Measurements from ENCODE around the gene LAMB2.

The LAMB2 gene

DNA sequence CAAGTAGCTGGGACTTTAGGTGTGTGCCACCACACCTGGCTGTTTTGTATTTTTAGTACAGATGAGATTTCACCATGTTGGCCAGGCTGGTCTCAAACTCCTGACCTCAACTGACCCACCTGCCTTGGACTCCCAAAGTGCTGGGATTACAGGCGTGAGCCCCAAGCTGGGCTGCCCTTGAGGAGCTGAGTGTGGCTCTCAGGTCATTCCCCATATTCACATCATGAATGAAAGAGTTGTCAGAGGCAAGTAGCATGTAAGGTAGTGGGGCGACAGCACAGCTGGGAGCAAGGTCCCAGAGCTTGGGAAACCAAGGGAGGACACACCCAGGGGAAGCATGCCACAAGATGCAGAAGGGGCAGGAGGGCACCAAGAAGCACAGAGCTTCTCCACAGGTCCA is 28.3 kb upstream of the LAMB2 start:
- DNase-seq: no peak

DNA sequence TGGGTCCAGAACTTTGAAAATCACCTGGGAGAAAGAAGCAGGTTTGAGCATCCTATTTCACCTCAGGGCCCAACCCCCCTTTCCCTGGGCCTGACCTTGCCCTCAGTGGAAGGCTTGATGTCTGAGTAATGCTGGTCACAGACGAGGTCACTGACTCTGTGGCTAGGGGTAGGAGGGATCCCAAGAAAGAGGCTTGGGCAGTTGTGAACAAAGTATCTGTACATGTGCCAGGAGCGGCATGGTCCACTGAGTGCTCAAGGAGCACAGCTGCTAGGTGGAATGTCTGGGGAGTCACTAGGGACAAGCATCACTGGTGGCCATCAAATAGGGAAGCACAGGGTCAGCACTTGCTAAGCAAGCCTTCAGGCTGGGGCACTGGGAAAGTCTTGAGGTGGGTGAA is 25.9 kb upstream of the LAMB2 start:
- no peak for DNase-seq

- peak; percentile 50 to 64 for DNase-seq
These were observed 25.4 kb upstream of the LAMB2 start for GRCh38 chr3:49158103-49158709.

DNA sequence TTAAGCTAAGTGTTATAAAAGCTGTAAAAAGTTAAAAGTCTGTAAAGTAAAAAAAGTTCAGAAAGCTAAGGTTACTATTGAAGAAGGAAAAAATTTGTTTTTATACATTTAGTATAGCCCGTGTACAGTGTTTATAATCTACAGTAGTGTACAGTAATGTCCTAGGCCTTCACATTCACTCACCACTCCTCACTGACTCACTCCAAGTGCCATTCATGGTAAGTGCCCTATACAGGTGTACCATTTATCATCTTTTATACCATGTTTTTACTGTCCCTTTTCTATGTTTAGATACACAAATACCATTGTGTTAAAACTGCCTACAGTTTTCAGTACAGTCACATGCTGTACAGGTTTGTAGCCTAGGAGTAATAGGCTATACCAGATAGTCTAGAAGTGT is 24.4 kb upstream of the LAMB2 start:
- DNase-seq: no peak

DNA sequence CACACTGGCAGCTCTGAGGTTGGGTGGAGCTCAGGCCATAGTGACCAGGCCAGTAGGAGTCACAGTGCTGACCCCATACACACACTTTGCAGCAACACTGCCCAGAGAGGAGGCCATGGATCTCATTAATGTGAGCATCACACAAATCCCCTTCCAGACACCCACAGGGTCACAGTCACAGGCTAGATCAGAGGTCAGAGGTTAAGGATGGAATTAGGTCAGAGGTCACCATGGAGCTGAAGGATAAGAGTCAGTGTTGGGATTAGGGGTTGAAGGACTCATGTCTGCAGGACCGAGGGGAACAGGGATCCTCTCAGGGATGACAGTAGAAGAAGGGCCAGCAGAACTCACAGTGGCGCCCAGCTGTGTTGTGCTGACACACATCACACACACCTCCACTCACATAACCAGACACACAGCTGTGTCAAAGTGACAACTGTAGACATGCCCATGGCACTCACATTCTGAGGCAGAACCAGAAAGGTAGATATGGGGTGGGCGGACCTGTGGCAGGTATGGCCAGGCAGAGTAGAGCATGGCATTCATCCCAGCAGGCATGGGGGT is 20.6 kb upstream of the LAMB2 start:
- no peak for DNase-seq

- no peak for DNase-seq
These were observed 18.8 kb upstream of the LAMB2 start for GRCh38 chr3:49151610-49152009.

- DNase-seq: no peak
These were observed 15.3 kb upstream of the LAMB2 start for GRCh38 chr3:49148159-49148558.

DNA sequence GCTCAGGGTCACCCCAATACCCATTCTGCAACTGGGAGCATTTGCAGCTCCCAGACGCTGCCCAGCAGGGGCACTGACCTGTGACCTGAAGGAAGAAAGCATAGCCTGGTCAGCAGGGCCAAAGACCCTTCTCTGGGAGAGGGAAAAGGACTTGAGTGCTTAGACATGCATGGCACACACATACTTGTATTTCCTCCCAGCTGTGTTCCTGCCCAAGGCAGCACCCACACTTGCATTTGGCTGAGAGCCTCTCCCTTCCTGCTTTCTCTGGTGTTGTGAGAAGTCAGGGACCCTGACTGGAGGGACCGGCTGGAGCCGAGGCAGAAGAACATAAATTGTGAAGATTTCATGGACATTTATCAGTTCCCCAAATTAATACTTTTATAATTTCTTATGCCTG is 7.2 kb upstream of the LAMB2 start:
- DNase-seq: no peak

GRCh38 chr3:49135499-49135898 is 2.6 kb upstream of the LAMB2 start:
- DNase-seq: no peak

GRCh38 chr3:49134471-49135265 is 1.8 kb upstream of the LAMB2 start:
- no peak for DNase-seq

GRCh38 chr3:49133226-49133951 is 539 bp upstream of the LAMB2 start:
- DNase-seq: no peak

- no peak for DNase-seq
These were observed 795 bp downstream of the LAMB2 start for GRCh38 chr3:49132073-49132436.

DNA sequence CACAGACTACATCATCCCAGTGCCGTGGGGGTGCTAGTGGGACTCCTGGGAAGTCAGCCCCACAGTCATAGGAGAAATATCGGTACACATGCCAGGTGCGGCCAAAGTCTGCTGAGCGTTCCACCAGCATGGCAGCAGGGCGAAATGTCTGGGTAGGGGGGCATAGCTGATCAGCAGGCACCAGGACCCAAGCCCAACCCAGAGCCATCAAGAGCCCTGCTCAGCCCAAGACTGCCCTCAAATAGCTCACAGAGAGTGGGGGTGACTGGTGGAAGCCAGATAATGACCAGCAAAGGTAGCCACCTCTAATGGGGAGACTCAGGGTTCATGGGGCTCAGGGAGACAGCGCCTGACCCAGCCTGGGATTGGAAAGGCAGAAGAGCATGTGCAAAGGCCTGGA is 1.3 kb downstream of the LAMB2 start:
- DNase-seq: no peak

DNA sequence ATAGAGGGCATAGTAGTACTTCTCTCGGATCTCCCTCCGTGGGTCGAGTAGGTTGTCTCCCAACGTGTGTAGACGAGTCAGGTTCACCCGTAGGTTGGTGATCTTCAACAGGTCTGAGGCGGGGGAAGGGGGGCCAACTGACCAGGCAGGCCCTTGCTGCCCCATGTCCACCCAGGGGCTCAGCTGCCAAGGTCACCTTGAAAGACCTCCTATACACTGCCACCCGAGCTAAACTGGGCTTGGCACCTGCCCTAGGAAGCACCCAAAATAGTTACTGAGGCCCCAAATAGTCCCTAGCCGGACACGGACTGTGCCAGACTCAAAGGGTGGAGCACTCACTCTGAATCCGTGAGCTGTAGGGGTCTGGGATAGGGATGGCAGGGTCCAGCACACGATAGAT is 1.8 kb downstream of the LAMB2 start:
- DNase-seq: no peak

DNA sequence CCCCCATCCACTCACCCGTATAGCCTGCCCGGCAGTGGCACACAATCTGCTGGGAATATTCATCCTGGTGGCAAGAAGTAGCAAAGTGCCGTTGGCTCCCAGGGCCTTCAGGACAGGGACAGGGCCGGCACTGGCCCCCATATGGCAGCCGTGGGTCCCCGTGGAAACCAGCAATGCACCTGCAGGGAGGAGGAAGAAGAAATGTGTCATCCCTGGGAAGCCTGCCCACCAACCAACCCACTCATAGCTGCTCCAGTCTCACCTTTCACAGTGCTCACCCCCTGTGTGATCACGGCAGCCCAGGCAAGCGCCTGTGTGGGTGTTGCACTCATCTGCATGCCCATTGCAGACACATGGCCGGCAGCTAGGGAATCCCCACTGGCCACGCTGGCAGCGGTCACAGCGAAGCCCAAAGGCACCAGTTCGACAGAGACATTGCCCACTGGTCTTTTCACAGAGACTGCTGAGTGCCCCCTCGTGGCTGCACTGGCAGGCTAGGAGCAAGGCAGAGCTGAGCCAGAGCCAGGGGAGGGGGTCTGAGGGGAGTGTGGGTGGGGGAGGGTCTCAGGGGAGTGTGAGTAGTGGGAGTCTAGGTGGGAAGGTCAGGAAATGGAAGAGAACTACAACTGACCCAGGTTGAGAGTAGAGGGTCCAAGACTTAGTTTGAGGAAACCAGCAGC is 7.7 kb downstream of the LAMB2 start:
- no peak for DNase-seq

GRCh38 chr3:49124203-49124602 is 8.6 kb downstream of the LAMB2 start:
- no peak for DNase-seq

DNA sequence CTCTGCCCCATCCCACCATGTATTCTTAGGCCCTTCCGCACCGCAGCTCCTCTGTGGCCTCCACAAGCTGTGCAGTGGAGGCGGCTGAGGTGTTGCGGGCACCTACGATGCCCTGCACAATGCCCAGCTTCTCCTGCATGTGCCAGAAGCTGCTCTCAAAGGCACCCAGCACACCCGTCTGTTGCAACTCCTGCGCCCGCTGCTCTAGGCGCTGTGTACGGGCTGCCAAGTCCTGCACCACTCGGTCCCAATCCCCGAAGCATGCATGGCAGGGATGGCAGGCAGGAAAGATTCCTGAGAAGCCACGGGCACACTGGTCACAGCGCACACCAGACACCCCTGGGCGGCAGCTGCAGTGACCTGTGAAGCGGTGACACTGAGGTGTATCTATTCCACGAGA is 9.2 kb downstream of the LAMB2 start:
- DNase-seq: no peak

GRCh38 chr3:49122886-49123545 is 9.8 kb downstream of the LAMB2 start:
- DNase-seq: no peak

GRCh38 chr3:49122451-49122850 is 10.4 kb downstream of the LAMB2 start:
- DNase-seq: no peak

GRCh38 chr3:49122022-49122421 is 10.8 kb downstream of the LAMB2 start:
- no peak for DNase-seq

DNA sequence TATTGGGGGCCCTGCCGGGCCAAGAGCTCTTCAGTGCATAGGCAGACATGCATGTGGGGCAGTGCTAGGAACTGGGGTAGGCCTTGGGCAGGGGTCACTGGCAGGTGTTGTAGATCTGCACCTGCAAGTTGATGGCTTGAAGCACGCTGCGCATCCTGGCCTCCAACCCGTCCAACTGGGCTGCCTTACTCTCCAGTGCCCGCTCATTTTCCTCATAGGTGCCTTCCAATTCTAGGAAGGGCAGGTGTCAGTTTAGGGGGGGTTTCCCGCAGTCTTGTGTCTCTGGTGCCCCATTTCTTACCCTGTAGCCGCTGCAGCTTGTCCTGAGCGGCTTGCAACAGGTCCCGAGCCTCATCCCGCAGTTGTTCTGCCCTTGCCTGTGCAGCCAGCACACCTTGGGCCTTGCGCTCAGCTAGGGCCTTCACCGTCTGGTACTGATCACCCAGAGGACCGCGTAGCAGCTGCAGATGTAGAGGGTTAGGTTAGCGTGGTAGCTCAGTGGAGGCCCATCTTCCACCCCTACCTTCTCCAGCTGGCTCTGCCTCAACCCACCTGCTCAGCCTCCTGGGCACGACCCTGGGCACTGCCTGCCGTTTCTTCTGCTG is 11.6 kb downstream of the LAMB2 start:
- DNase-seq: no peak

DNA sequence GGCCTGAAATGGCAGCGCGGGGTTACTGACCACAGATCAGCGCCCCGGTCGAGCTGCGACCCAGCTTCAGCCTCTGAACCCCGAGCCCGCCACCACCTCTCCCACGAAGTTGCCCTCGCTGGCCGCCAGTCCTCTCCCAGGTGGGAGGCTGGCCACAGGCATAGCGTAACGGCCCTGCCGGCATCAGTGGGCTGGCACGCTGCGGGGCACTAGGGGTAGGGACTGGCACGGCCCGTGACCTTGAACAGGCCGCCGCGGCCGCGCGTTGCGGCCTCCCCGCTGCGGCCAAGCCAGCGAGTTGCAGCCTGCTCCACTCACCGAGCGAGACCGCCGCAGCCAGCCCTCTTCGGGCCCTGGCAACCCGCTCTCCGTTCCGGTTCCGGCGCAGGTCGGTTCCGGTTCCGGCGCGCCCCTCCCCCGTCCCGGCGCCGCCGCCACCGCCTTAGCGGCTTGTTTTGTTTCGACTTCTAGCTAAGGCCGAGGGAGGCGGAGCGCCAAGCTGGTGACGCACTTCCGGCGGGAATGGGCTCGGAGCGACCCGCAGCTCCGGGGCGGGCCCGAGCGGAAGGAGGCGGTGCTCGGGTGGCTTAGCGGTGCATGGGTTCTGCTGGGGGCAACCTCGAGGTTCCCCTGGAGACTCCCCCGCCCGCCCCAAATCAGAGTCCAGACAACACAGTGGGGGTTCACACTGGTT is 12.3 kb downstream of the LAMB2 start, which contains the start of gene USP19:
Gene USP19, minus strand, starts transcription at position 386 of the 694 bp plus-strand sequence. CDS start 1,678 bp downstream, outside the sequence.
- peak; percentile 93 to 94 for DNase-seq
